SK-N-SH (cell line): Measurements from ENCODE around the gene GSG1. TPM values are rescaled to one million over a fixed set of nuclear protein-coding genes. Genes with fewer than 3 reads are reported as not detected.

Experiments used
- CTCF ChIA-PET: fragments of 300-600, 350-600 bp; formaldehyde crosslinking; extraction: SDS; loops from one replicate; lab custom pipeline; 2021; lab: Yijun Ruan, JAX
- POLR2A ChIA-PET: fragments of 350-600 bp; sonication (Branson Sonifier 250); formaldehyde crosslinking; extraction: SDS; loops from one replicate; lab custom pipeline; 2020; ENCODE audit warnings: antibody characterized with exemption, inconsistent platforms; lab: Yijun Ruan, JAX
- DNase-seq: peaks from one replicate; pipeline ENCODE4 v3.0.0; 2012
- H2AFZ ChIP-seq: fragments of 200-600 bp; sonication (generic); 2 replicates; pipeline ENCODE4 v1.8.1; 2016; ENCODE audit warnings: antibody characterized with exemption, mild to moderate bottlenecking, low read depth
- H3F3A ChIP-seq: fragments of 200-600 bp; sonication (generic); replicated peaks from 2 replicates; pipeline ENCODE3; 2016; ENCODE audit warnings: antibody characterized with exemption, mild to moderate bottlenecking; ENCODE audit not compliant: insufficient read depth
- H3K27ac ChIP-seq, 2 experiments: fragments of 200-500 bp in 1 of 2; fragments of 200-600 bp in 1 of 2; sonication (Bioruptor generic) in 1 of 2; sonication (generic), shearing (Covaris generic) in 1 of 2; 2 replicates each; pipeline versions ENCODE4 v1.5.1 to v1.6.1; 2014 to 2016; ENCODE audit warnings: low read depth in 2 of 2, inconsistent platforms in 1 of 2, low read length in 1 of 2, mild to moderate bottlenecking in 1 of 2, mixed read lengths in 1 of 2
- H3K27me3 ChIP-seq: fragments of 200-600 bp; sonication (generic), shearing (Covaris generic); 2 replicates; pipeline ENCODE4 v1.6.1; 2016; ENCODE audit warnings: mixed run types; ENCODE audit not compliant: insufficient read depth
- H3K36me3 ChIP-seq, 2 experiments: fragments of 200-500 bp in 1 of 2; fragments of 200-600 bp in 1 of 2; sonication (Bioruptor generic) in 1 of 2; sonication (generic) in 1 of 2; replicated peaks in 1 of 2; 2 replicates each; pipeline versions ENCODE3 to v1.5.1; 2014 to 2016; ENCODE audit warnings: low read length in 1 of 2, mild to moderate bottlenecking in 1 of 2; ENCODE audit not compliant: insufficient read depth in 2 of 2, control insufficient read depth in 1 of 2
- H3K4me1 ChIP-seq, 2 experiments: fragments of 200-500 bp in 1 of 2; fragments of 200-600 bp in 1 of 2; sonication (Bioruptor generic) in 1 of 2; sonication (generic), shearing (Covaris generic) in 1 of 2; 2 replicates each; pipeline versions ENCODE4 v1.5.1 to v1.6.1; 2014 to 2016; ENCODE audit warnings: low read depth in 1 of 2, low read length in 1 of 2, mixed run types in 1 of 2; ENCODE audit not compliant: insufficient read depth in 2 of 2, control insufficient read depth in 1 of 2
- H3K4me2 ChIP-seq: fragments of 200-600 bp; sonication (generic), shearing (Covaris generic); 2 replicates; pipeline ENCODE4 v1.6.1; 2017; ENCODE audit warnings: mixed run types
- H3K4me3 ChIP-seq, 2 experiments: fragments of 200-500 bp in 1 of 2; fragments of 200-600 bp in 1 of 2; sonication (Bioruptor generic) in 1 of 2; sonication (generic), shearing (Covaris generic) in 1 of 2; 2 replicates each; pipeline versions ENCODE4 v1.5.1 to v1.8.1; 2014 to 2016; ENCODE audit warnings: low read depth in 2 of 2, inconsistent platforms in 1 of 2, low read length in 1 of 2, mild to moderate bottlenecking in 1 of 2, mixed read lengths in 1 of 2, moderate library complexity in 1 of 2
- H3K79me2 ChIP-seq: fragments of 200-600 bp; sonication (generic); 2 replicates; pipeline ENCODE4 v1.8.1; 2017; ENCODE audit warnings: mild to moderate bottlenecking; ENCODE audit not compliant: insufficient read depth
- H3K9ac ChIP-seq: fragments of 200-600 bp; sonication (generic); 2 replicates; pipeline ENCODE4 v1.6.1; 2017; ENCODE audit warnings: mixed run types
- H3K9me2 ChIP-seq: fragments of 200-600 bp; sonication (generic); 2 replicates; pipeline ENCODE4 v1.6.1; 2017; ENCODE audit warnings: mixed run types
- H3K9me3 ChIP-seq: fragments of 200-600 bp; sonication (generic); 2 replicates; pipeline ENCODE4 v1.6.1; 2017; ENCODE audit warnings: mixed run types, mild to moderate bottlenecking, moderate library complexity
- H4K20me1 ChIP-seq: fragments of 200-600 bp; sonication (generic); 2 replicates; pipeline ENCODE4 v1.6.1; 2017; ENCODE audit warnings: mild to moderate bottlenecking, mixed run types; ENCODE audit not compliant: insufficient read depth
- CHD2 ChIP-seq: fragments of 150-350 bp; IDR thresholded peaks from 2 replicates; pipeline ENCODE4 v1.6.1; 2018; ENCODE audit warnings: low read length; ENCODE audit not compliant: partially characterized antibody
- ELF1 ChIP-seq: IDR thresholded peaks from 2 replicates; pipeline ENCODE4 v1.4.0; 2012
- FOXM1 ChIP-seq: IDR thresholded peaks from 2 replicates; pipeline ENCODE4 v1.4.0; 2012; ENCODE audit warnings: low read depth, mild to moderate bottlenecking
- GABPA ChIP-seq: IDR thresholded peaks from 2 replicates; pipeline ENCODE4 v1.4.0; 2012; ENCODE audit warnings: low read depth, mild to moderate bottlenecking
- JUND ChIP-seq: IDR thresholded peaks from 2 replicates; pipeline ENCODE4 v1.4.0; 2012
- MEF2A ChIP-seq: IDR thresholded peaks from 2 replicates; pipeline ENCODE4 v1.4.0; 2012; ENCODE audit warnings: low read depth, borderline replicate concordance
- MXI1 ChIP-seq: IDR thresholded peaks from 2 replicates; pipeline ENCODE4 v1.6.1; 2012; ENCODE audit warnings: mild to moderate bottlenecking, low read depth, low read length, improper control_type of control experiment
- NRF1 ChIP-seq: IDR thresholded peaks from 2 replicates; pipeline ENCODE4 v1.6.1; 2012; ENCODE audit warnings: low read depth, mild to moderate bottlenecking, low read length
- SMC3 ChIP-seq: IDR thresholded peaks from 2 replicates; pipeline ENCODE4 v1.6.1; 2012; ENCODE audit warnings: low read depth, low read length, improper control_type of control experiment
- WGBS: methylation state at CpG from one replicate; pipeline ENCODE4 v1.1.6; 2017; ENCODE audit warnings: low lambda C conversion rate; 5-methylcytosine and 5-hydroxymethylcytosine counted together
- polyA plus RNA-seq, 3 experiments: library from polyadenylated mRNA; depleted of rRNA; stranded (reverse); fragments of >200 nt; gene quantifications; 2 replicates each; pipeline ENCODE4 v1.2.3, GENCODE V29; 2012
- TF ChIP-seq, protein P1 (sequence below): IDR thresholded peaks from 2 replicates; pipeline ENCODE4; 2012
- TF ChIP-seq, protein P2 (sequence below): fragments of 200-600 bp; sonication (generic); IDR thresholded peaks from 2 replicates; pipeline ENCODE4 v1.6.1; 2017; ENCODE audit warnings: antibody characterized with exemption, mild to moderate bottlenecking, moderate library complexity
- TF ChIP-seq, protein P3 (sequence below): IDR thresholded peaks from 2 replicates; pipeline ENCODE4 v1.4.0; 2012; ENCODE audit warnings: low read depth, borderline replicate concordance

GSG1 gene
- polyA plus RNA-seq, 1 of the 3 experiments (the other 2 are of a cell fraction), result 0.39 TPM

DNA sequence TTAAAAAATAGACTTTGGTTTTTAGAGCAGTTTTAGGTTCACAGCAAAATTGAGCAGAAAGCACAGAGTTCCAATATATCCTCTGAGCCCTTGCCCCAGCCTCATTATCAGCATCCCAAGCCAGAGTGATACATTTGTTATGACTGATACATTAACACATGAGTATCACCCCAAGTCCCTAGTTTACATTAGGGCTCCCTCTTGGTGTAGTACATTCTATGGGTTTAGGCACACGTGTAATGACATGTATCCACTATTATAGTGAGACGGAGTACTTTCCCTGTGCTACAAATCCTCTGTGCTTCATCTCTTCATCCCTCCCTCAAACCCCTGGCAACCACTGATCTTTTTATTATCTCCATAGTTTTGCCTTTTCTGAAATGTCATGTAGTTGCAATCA lies 22.5 kb upstream of the GSG1 start:
- no peaks in the 10 kb centered on the region for H3K9me2 ChIP-seq
- H4K20me1 ChIP-seq, result no peaks in the 10 kb centered on the region
- no peak overlapping the region for H3K27ac ChIP-seq
- no peaks in the 10 kb centered on the region for H3K27me3 ChIP-seq
- H3K4me2 ChIP-seq, result no peak overlapping the region
- H3F3A ChIP-seq, result no peaks in the 10 kb centered on the region
- POLR2A ChIA-PET, result no interaction called here
- TF ChIP-seq CHD2 (no peak), JUND (no peak), MXI1 (no peak), MEF2A (no peak), SMC3 (no peak), FOXM1 (no peak), ELF1 (no peak), GABPA (no peak), NRF1 (no peak)
- TF ChIP-seq, protein P1, sequence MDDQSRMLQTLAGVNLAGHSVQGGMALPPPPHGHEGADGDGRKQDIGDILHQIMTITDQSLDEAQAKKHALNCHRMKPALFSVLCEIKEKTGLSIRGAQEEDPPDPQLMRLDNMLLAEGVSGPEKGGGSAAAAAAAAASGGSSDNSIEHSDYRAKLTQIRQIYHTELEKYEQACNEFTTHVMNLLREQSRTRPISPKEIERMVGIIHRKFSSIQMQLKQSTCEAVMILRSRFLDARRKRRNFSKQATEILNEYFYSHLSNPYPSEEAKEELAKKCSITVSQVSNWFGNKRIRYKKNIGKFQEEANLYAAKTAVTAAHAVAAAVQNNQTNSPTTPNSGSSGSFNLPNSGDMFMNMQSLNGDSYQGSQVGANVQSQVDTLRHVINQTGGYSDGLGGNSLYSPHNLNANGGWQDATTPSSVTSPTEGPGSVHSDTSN, result no peak
- TF ChIP-seq, protein P2, sequence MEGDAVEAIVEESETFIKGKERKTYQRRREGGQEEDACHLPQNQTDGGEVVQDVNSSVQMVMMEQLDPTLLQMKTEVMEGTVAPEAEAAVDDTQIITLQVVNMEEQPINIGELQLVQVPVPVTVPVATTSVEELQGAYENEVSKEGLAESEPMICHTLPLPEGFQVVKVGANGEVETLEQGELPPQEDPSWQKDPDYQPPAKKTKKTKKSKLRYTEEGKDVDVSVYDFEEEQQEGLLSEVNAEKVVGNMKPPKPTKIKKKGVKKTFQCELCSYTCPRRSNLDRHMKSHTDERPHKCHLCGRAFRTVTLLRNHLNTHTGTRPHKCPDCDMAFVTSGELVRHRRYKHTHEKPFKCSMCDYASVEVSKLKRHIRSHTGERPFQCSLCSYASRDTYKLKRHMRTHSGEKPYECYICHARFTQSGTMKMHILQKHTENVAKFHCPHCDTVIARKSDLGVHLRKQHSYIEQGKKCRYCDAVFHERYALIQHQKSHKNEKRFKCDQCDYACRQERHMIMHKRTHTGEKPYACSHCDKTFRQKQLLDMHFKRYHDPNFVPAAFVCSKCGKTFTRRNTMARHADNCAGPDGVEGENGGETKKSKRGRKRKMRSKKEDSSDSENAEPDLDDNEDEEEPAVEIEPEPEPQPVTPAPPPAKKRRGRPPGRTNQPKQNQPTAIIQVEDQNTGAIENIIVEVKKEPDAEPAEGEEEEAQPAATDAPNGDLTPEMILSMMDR, result no peak
- TF ChIP-seq, protein P3, sequence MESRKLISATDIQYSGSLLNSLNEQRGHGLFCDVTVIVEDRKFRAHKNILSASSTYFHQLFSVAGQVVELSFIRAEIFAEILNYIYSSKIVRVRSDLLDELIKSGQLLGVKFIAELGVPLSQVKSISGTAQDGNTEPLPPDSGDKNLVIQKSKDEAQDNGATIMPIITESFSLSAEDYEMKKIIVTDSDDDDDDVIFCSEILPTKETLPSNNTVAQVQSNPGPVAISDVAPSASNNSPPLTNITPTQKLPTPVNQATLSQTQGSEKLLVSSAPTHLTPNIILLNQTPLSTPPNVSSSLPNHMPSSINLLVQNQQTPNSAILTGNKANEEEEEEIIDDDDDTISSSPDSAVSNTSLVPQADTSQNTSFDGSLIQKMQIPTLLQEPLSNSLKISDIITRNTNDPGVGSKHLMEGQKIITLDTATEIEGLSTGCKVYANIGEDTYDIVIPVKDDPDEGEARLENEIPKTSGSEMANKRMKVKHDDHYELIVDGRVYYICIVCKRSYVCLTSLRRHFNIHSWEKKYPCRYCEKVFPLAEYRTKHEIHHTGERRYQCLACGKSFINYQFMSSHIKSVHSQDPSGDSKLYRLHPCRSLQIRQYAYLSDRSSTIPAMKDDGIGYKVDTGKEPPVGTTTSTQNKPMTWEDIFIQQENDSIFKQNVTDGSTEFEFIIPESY, result no peak
- no peaks in the 10 kb centered on the region for H3K9me3 ChIP-seq
- peaks cover 0 to 20% of the 10 kb centered on the region in 2 experiments; a peak in 1 of 4 replicates for H3K4me1 ChIP-seq
- DNase-seq, result no peak
- no peaks in the 10 kb centered on the region for H3K79me2 ChIP-seq
- no peak overlapping the region for H2AFZ ChIP-seq
- 95% methylated on average over 2 of the region's 2 CpGs for WGBS
- H3K4me3 ChIP-seq, result no peak overlapping the region
- H3K36me3 ChIP-seq, result no peaks in the 10 kb centered on the region
- CTCF ChIA-PET, result interaction anchor here (0.7 kb wide), 1 partner anchor 217 kb away, joined by 3 read pairs; no protein-coding TSS in a partner anchor
- H3K9ac ChIP-seq, result no peak overlapping the region
